ENCODE data around the gene PDGFA. TPM values are rescaled to one million over a fixed set of nuclear protein-coding genes. Genes with fewer than 3 reads are reported as not detected.
A peak's percentile ranks its signal among the peaks of the same experiment; 100 is the strongest.

Gene PDGFA
- total RNA-seq, 4 donors from 2014 or later = 10.8 to 31.7 (median 26.0) TPM

- DNase-seq = peak in 1 of 2 donors; percentile 7
Observed at GRCh38 chr7:467393-467828, 52.2 kb downstream of the PDGFA start.

GRCh38 chr7:466465-467191 is 53.0 kb downstream of the PDGFA start:
- intact Hi-C loops (cut with DNase I; ENCODE audit: low total_unique reads) = no loop called here
- Histone ChIP-seq H3K36me3 (no peaks in the 10 kb centered on the region), H3K9me3 (no peaks in the 10 kb centered on the region), H3K4me3 (no peak overlapping the region), H3K4me1 (peaks cover 5 to 8% of the 10 kb centered on the region in 2 donors), H3K27ac (no peak overlapping the region), H3K27me3 (peaks cover 6 to 12% (median 7%) of the 10 kb centered on the region in 3 donors)
- no peak for TF ChIP-seq CTCF (IDR thresholded peaks at IDR 0.05 in 4 of 5, conservative IDR thresholded peaks at IDR 0.05 in 1 of 5)
- TF ChIP-seq POLR2A (IDR thresholded peaks at IDR 0.05) = no peak
- no peak for ATAC-seq
- DNase-seq = peak in 1 of 2 donors; percentile 7
- in situ Hi-C loops (cut with MboI; ENCODE audit: low sequenced_read_pairs in 4 of 4) = no loop called here

More at GRCh38 chr7:467393-467828, 52.2 kb downstream of the PDGFA start:
- Histone ChIP-seq H3K36me3 (no peaks in the 10 kb centered on the region), H3K4me1 (peaks cover 13 to 15% of the 10 kb centered on the region in 2 donors), H3K27me3 (peaks cover 6 to 12% (median 7%) of the 10 kb centered on the region in 3 donors), H3K27ac (no peak overlapping the region), H3K4me3 (no peak overlapping the region), H3K9me3 (no peaks in the 10 kb centered on the region)
- intact Hi-C loops (cut with DNase I; ENCODE audit: low total_unique reads) (no loop called here), in situ Hi-C loops (cut with MboI; ENCODE audit: low sequenced_read_pairs in 4 of 4) (no loop called here)
- no peak for ATAC-seq
- TF ChIP-seq POLR2A (IDR thresholded peaks at IDR 0.05) (no peak), CTCF (IDR thresholded peaks at IDR 0.05 in 4 of 5, conservative IDR thresholded peaks at IDR 0.05 in 1 of 5) (no peak)

GRCh38 chr7:465710-466400 is 53.8 kb downstream of the PDGFA start:
- no peaks in the 10 kb centered on the region for H3K9me3 ChIP-seq
- no peak for TF ChIP-seq CTCF (IDR thresholded peaks at IDR 0.05 in 4 of 5, conservative IDR thresholded peaks at IDR 0.05 in 1 of 5)
- no peak for TF ChIP-seq POLR2A (IDR thresholded peaks at IDR 0.05)
- H3K4me1 ChIP-seq = peaks cover 0 to 3% of the 10 kb centered on the region in 2 donors
- H3K36me3 ChIP-seq = no peaks in the 10 kb centered on the region
- H3K27me3 ChIP-seq = peaks cover 6 to 12% (median 7%) of the 10 kb centered on the region in 3 donors
- in situ Hi-C loops (cut with MboI; ENCODE audit: low sequenced_read_pairs in 4 of 4) (no loop called here), intact Hi-C loops (cut with DNase I; ENCODE audit: low total_unique reads) (no loop called here)
- DNase-seq (peak in 1 of 2 donors; percentile 1), ATAC-seq (no peak)
- H3K27ac ChIP-seq = no peak overlapping the region
- H3K4me3 ChIP-seq = no peak overlapping the region

- H3K4me1 ChIP-seq = peaks cover 3 to 4% of the 10 kb centered on the region in 2 donors
- TF ChIP-seq POLR2A (IDR thresholded peaks at IDR 0.05) (no peak), CTCF (IDR thresholded peaks at IDR 0.05 in 4 of 5, conservative IDR thresholded peaks at IDR 0.05 in 1 of 5) (no peak)
- intact Hi-C loops (cut with DNase I; ENCODE audit: low total_unique reads) (no loop called here), in situ Hi-C loops (cut with MboI; ENCODE audit: low sequenced_read_pairs in 4 of 4) (no loop called here)
- peak in 1 of 2 donors; percentile 9 for DNase-seq
- no peak overlapping the region for H3K4me3 ChIP-seq
- no peaks in the 10 kb centered on the region for H3K9me3 ChIP-seq
- H3K27ac ChIP-seq = no peak overlapping the region
- ATAC-seq = no peak
- no peaks in the 10 kb centered on the region for H3K36me3 ChIP-seq
- H3K27me3 ChIP-seq = peaks cover 6 to 12% (median 7%) of the 10 kb centered on the region in 3 donors
Observed at GRCh38 chr7:464454-465401, 54.9 kb downstream of the PDGFA start.
